Upper lobe of left lung (tissue), 6 donors: ENCODE data around the gene RPL35. TPM values are rescaled to one million over a fixed set of nuclear protein-coding genes. Genes with fewer than 3 reads are reported as not detected.
A peak's percentile ranks its signal among the peaks of the same experiment; 100 is the strongest.

Experiments
- ATAC-seq, 2 donors: fragments of 200-7000 bp; cut with Tn5 transposase; one replicate each; pipeline ENCODE4 v1.9.1; 2022; ENCODE audit warnings: mild to moderate bottlenecking in 2 of 2, moderate library complexity in 2 of 2; ENCODE audit not compliant: low FRiP score in 2 of 2
- DNase-seq, 2 donors: peaks; one replicate each; pipeline ENCODE4 v3.0.0-alpha.2; 2019 to 2020
- H3K27ac ChIP-seq, 4 donors: fragments of 200-600 bp; sonication (generic); one replicate each; pipeline ENCODE4 v1.5.1; 2016 to 2019
- H3K27me3 ChIP-seq, 4 donors: fragments of 200-600 bp; sonication (generic); one replicate each; pipeline ENCODE4 v1.5.1; 2017 to 2019
- H3K36me3 ChIP-seq, 4 donors: fragments of 200-600 bp; sonication (generic); one replicate each; pipeline ENCODE4 v1.5.1; 2016 to 2019
- H3K4me1 ChIP-seq, 4 donors: fragments of 200-600 bp; sonication (generic); one replicate each; pipeline ENCODE4 v1.5.1; 2018 to 2019
- H3K4me3 ChIP-seq, 4 donors: fragments of 200-600 bp; sonication (generic); one replicate each; pipeline ENCODE4 v1.5.1; 2017 to 2019; ENCODE audit warnings: mild to moderate bottlenecking in 2 of 4, moderate library complexity in 1 of 4
- H3K9me3 ChIP-seq, 4 donors: fragments of 200-600 bp; sonication (generic); one replicate each; pipeline ENCODE4 v1.5.1; 2018 to 2019
- EP300 ChIP-seq, 4 donors: sonication (generic); formaldehyde crosslinking; IDR thresholded peaks; one replicate each; pipeline ENCODE4 v1.5.1; 2017; ENCODE audit warnings: antibody characterized with exemption in 4 of 4, control low read depth in 2 of 4
- POLR2A ChIP-seq, 4 donors: fragments of 450-650 bp; IDR thresholded peaks; one replicate each; pipeline ENCODE4 v1.5.1; 2016 to 2017; ENCODE audit warnings: antibody characterized with exemption in 4 of 4, mild to moderate bottlenecking in 2 of 4
- POLR2AphosphoS5 ChIP-seq, 2 donors: sonication (generic); formaldehyde crosslinking; IDR thresholded peaks; one replicate each; pipeline ENCODE4 v1.5.1; 2017; ENCODE audit warnings: antibody characterized with exemption in 2 of 2
- WGBS, 2 donors: methylation state at CpG; one replicate each; pipeline ENCODE4 v1.1.5; 2017 to 2018; 5-methylcytosine and 5-hydroxymethylcytosine counted together
- total RNA-seq, 6 donors: library from RNA; depleted of rRNA in 4 of 6; stranded (reverse); fragments of >200 nt in 4 of 6; gene quantifications; one replicate each; pipeline versions ENCODE4 v1.1.0 to v1.2.1, GENCODE V29; 2016 to 2021
- TF ChIP-seq, protein P1 (sequence below), 6 experiments: fragments of 450-650 bp in 4 of 6; fragments of 200-600 bp in 2 of 6; sonication (generic) in 2 of 6; IDR thresholded peaks; one replicate each; pipeline ENCODE4 v1.5.1; 2016 to 2019; ENCODE audit warnings: antibody characterized with exemption in 6 of 6
- donor health status: DM: no; HTN: no; CAD: no; lungs with moderate emphysema.
- donor health status: DM: no; HTN: yes; CAD: no; lungs with severe emphysema.

RPL35 gene
- total RNA-seq, 6 donors from 2014 or later = 646 to 1,381 (median 944) TPM

DNA sequence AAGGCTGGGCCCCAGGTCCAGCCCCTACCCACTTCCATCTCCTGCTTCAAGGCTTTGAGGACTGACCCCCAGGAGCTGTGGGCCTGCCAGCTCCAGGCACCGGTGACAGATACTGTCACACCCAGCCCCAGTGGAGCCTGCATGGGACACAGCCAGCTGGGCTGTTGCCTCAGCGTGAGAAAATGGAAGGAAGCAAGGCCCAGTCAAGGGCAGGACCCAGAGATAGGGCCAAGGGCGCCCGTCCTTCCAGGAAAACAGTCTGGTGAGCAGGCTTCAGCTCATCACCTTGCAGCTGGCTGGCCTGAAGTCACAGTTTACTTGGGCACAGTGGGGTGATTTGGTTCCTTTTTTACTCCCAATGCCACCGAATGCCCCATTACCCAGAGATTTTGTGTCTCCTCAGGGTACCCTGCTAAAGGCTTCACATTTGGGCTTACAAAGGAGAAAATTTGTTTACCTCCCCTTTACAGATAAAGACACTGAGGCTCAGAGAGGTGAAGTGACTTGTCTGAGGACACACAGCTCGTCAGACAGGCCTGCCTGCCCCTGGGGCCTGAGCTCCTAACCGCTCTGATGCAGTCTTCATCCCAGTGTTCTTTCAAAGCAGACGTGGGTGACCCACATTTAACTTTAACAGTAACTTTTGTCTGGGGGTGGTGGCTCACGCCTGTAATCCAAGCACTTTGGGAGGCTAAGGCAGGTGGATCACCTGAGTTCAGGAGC is 30.0 kb downstream of the RPL35 start:
- Histone ChIP-seq H3K4me3 (no peak overlapping the region), H3K36me3 (no peaks in the 10 kb centered on the region), H3K9me3 (no peaks in the 10 kb centered on the region), H3K27me3 (no peaks in the 10 kb centered on the region), H3K4me1 (peaks cover 21 to 29% (median 24%) of the 10 kb centered on the region in 4 donors), H3K27ac (peak overlapping the region in 1 of 4 donors; percentile 8)
- no peak for DNase-seq
- no peak for TF ChIP-seq EP300 (IDR thresholded peaks at IDR 0.05)
- peak in 1 of 2 donors; percentile 56 for TF ChIP-seq POLR2AphosphoS5 (IDR thresholded peaks at IDR 0.05)
- 62 to 72% methylated on average over 5 to 9 of the region's 9 CpGs for WGBS, 2 donors
- peak in 1 of 2 donors; percentile 40 for ATAC-seq

DNA sequence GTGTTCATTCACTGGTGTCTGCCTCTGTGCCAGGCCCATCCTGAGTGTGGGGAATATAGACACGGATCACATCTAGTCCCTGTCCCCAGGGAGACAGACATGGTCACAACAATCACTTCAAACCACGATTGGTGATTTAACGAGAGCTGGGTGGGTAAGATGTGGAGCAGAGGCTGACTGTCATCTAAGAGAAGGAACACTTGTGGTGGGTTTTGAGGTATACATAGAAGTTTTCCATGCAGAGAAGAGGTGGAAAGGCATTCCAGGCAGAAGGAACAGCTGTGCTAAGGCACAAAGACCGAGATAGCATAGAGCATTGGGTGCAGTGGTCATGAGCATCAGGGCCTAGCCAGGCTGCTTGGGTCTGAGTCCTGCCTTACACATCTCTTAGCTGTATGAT is 31.2 kb downstream of the RPL35 start:
- no peak overlapping the region for H3K4me3 ChIP-seq
- no peaks in the 10 kb centered on the region for H3K36me3 ChIP-seq
- ATAC-seq (no peak), DNase-seq (no peak)
- no peak for TF ChIP-seq POLR2A (IDR thresholded peaks at IDR 0.05)
- TF ChIP-seq POLR2AphosphoS5 (IDR thresholded peaks at IDR 0.05) = no peak
- TF ChIP-seq EP300 (IDR thresholded peaks at IDR 0.05) = no peak
- TF ChIP-seq, protein P1, sequence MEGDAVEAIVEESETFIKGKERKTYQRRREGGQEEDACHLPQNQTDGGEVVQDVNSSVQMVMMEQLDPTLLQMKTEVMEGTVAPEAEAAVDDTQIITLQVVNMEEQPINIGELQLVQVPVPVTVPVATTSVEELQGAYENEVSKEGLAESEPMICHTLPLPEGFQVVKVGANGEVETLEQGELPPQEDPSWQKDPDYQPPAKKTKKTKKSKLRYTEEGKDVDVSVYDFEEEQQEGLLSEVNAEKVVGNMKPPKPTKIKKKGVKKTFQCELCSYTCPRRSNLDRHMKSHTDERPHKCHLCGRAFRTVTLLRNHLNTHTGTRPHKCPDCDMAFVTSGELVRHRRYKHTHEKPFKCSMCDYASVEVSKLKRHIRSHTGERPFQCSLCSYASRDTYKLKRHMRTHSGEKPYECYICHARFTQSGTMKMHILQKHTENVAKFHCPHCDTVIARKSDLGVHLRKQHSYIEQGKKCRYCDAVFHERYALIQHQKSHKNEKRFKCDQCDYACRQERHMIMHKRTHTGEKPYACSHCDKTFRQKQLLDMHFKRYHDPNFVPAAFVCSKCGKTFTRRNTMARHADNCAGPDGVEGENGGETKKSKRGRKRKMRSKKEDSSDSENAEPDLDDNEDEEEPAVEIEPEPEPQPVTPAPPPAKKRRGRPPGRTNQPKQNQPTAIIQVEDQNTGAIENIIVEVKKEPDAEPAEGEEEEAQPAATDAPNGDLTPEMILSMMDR (IDR thresholded peaks at IDR 0.05) = no peak
- peaks cover 21 to 29% (median 24%) of the 10 kb centered on the region in 4 donors for H3K4me1 ChIP-seq
- no peaks in the 10 kb centered on the region for H3K27me3 ChIP-seq
- 66 to 67% methylated on average over 4 of the region's 4 CpGs for WGBS, 2 donors
- no peaks in the 10 kb centered on the region for H3K9me3 ChIP-seq
- no peak overlapping the region for H3K27ac ChIP-seq

DNA sequence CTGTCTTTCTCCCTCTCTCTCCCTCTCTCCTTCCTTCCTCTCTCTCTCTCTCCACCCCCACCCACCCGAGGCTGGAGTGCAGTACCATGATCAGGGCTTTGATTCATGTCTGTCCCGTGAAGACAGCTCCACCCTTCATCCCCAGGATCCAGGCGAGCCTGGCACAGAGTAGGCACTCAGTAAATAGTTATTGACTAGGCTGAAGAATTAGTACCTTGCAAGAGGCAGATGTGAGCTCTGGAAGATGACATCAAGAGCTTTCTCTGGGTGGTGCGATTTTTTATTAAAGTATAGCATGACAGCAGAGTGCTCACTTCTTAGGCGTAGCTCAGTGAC is 32.5 kb downstream of the RPL35 start:
- Histone ChIP-seq H3K9me3 (no peaks in the 10 kb centered on the region), H3K4me1 (peaks cover 13 to 16% (median 14%) of the 10 kb centered on the region in 4 donors), H3K27me3 (no peaks in the 10 kb centered on the region), H3K36me3 (no peaks in the 10 kb centered on the region), H3K4me3 (no peak overlapping the region), H3K27ac (no peak overlapping the region)
- TF ChIP-seq, protein P1 (IDR thresholded peaks at IDR 0.05) = no peak
- TF ChIP-seq POLR2AphosphoS5 (IDR thresholded peaks at IDR 0.05) = no peak
- TF ChIP-seq POLR2A (IDR thresholded peaks at IDR 0.05) = no peak
- no peak for TF ChIP-seq EP300 (IDR thresholded peaks at IDR 0.05)
- no peak for ATAC-seq
- DNase-seq = no peak
- WGBS, 2 donors = 49 to 53% methylated on average over 5 of the region's 5 CpGs

DNA sequence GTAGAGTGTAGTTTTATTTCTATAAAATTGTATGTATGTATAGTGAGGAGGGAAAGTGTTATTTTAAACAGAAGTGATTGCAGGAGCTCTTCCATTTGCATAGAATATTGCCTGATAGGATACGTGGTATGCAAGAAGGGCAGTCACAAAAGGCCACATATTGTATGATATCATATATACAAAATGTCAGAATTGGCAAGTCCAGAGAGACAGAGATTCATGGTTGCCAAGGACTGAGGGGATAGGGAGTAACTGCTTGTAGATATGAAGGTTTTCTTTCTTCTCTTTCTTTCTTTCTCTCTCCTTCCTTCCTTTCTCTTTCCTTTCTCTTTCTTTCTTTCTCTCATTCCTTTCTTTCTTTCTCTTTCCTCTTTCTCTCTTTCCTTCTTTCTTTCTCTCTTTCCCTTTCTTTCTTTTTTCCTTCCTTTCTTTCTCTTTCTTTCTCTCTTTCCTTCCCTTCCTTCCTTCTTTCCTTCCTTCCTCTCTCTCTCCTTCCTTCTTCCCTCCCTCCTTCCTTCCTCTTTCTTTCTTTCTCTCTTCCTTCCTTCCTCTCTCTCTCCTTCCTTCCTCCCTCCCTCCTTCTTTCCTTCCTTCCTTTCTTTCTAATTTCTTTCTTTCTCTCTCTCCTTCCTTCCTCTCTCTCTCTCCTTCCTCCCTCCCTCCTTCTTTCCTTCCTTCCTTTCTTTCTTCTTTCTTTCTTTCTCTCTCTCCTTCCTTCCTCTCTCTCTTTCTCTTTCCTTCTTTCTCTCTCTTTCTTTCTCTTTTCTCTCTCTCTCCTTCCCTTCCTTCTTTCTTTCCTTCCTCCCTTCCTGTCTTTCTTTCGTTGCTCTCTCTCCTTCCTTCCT is 33.0 kb downstream of the RPL35 start:
- no peak for DNase-seq
- TF ChIP-seq, protein P1 (IDR thresholded peaks at IDR 0.05) = no peak
- TF ChIP-seq POLR2A (IDR thresholded peaks at IDR 0.05) (no peak), POLR2AphosphoS5 (IDR thresholded peaks at IDR 0.05) (no peak), EP300 (IDR thresholded peaks at IDR 0.05) (no peak)
- WGBS, 2 donors = 36 to 57% methylated on average over 2 of the region's 2 CpGs
- H3K9me3 ChIP-seq = no peaks in the 10 kb centered on the region
- H3K4me3 ChIP-seq = no peak overlapping the region
- peaks cover 13 to 16% (median 14%) of the 10 kb centered on the region in 4 donors for H3K4me1 ChIP-seq
- no peaks in the 10 kb centered on the region for H3K27me3 ChIP-seq
- no peaks in the 10 kb centered on the region for H3K36me3 ChIP-seq
- ATAC-seq = no peak
- no peak overlapping the region for H3K27ac ChIP-seq
